Right lobe of liver (tissue), 4 donors: Measurements from ENCODE around the gene TNFSF4.

Experiments used
- POLR2A ChIP-seq: fragments of 450-650 bp; IDR thresholded peaks from one replicate; pipeline ENCODE4 v1.6.1; 2017; ENCODE audit warnings: antibody characterized with exemption, mild to moderate bottlenecking
- TF ChIP-seq, protein P1 (sequence below), 4 donors: fragments of 200-600 bp in 3 of 4; fragments of 450-650 bp in 1 of 4; IDR thresholded peaks; one replicate each; pipeline versions ENCODE4 v1.5.1 to v1.8.0; 2016 to 2022; ENCODE audit warnings: antibody characterized with exemption in 4 of 4, mild to moderate bottlenecking in 2 of 4
- donor health status: DM: no; HTN: no; CAD: no.
- donor health status: DM: no; HTN: no; CAD: no.
- donor health status: DM: no; HTN: yes; CAD: no.

DNA sequence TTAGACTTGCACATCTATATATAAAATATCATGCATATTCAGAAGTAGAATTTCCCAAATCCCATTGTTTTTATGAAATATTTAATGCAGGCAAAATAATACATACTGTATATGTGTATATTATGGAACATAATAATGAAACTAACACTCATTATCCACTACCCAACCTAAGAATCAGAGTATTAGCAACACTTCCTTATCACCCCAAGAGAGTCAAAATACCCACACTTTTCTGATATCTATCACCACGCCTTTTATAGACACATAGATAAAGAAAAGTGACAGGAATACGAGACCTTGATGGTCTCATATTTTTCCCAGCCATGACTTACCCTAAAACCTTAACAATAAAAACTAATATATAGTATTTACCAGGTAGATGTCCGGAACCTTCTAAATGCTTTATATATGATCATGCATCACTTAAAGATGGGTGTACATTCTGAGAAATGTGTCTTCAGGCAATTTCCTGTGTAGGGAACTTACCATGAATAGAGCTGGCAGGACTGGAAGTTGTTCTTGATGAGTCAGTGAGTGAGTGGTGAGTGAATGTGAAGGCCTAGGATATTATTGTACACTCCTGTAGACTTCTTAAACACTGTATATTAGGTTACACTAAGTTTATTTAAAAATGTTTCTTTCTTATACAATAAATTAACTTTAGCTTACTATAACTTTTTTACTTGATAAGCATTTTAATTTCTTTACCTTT, 45.5 kb downstream of the TNFSF4 start:
- TF ChIP-seq, protein P1, sequence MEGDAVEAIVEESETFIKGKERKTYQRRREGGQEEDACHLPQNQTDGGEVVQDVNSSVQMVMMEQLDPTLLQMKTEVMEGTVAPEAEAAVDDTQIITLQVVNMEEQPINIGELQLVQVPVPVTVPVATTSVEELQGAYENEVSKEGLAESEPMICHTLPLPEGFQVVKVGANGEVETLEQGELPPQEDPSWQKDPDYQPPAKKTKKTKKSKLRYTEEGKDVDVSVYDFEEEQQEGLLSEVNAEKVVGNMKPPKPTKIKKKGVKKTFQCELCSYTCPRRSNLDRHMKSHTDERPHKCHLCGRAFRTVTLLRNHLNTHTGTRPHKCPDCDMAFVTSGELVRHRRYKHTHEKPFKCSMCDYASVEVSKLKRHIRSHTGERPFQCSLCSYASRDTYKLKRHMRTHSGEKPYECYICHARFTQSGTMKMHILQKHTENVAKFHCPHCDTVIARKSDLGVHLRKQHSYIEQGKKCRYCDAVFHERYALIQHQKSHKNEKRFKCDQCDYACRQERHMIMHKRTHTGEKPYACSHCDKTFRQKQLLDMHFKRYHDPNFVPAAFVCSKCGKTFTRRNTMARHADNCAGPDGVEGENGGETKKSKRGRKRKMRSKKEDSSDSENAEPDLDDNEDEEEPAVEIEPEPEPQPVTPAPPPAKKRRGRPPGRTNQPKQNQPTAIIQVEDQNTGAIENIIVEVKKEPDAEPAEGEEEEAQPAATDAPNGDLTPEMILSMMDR (IDR thresholded peaks at IDR 0.05): no peak
- no peak for TF ChIP-seq POLR2A
